ENCODE data around the gene SLC22A2.

Gene SLC22A2

GRCh38 chr6:160167604-160168399, 90.8 kb downstream of the SLC22A2 start:
- in situ Hi-C loops (cut with HindIII; ENCODE audit: low sequenced_read_pairs) = no loop called here
- no peak for TF ChIP-seq CTCF (IDR thresholded peaks at IDR 0.05; ENCODE audit: low read depth, low read length, missing control alignments)
- DNase-seq (ENCODE audit: low read depth) = no peak
- no peak overlapping the region for H3K4me3 ChIP-seq (ENCODE audit: low read depth, low read length)
